COR-L47 (cell line): ENCODE measurements around the gene INSYN2A.

Source experiments
- DNase-seq: peaks from one replicate; lab custom pipeline; 2025; lab: John Stamatoyannopoulos, UW

Gene INSYN2A

DNA sequence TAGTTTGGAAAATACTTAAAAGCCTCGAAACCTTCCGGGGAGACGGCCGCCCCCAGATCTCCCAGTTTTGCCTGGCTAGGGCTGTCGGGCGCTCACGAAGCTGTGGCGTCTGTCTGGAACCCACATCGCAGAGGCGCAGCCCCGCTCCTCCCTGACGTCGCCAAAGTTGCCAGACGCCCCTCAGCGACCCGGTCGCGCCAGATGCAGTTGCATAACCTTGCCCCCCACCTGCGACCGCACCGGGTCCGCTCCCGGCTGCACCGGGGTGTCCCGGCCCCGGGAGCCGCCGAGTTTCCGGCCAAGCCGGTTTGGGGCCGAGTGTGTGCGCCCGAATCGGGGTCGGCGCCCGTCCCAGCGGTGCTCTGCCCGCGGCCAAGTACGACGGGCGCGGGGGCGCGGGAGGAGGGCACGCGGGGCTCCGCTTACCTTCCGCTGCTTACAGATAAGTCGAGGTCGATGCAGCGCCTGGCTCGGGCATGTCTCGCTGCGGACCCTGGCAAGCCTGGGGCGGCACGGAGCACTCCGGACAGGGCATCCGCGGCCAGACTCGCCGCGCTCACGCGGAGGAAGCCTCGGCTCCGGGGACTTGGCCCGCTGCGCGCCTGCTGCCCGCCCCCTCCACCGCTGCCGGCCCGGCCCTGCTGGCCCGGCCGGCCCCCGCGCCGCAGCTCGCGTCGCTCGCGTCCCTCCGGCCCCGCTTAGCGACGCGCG lies 665 bp downstream of the INSYN2A start:
- DNase-seq, result no peak

DNA sequence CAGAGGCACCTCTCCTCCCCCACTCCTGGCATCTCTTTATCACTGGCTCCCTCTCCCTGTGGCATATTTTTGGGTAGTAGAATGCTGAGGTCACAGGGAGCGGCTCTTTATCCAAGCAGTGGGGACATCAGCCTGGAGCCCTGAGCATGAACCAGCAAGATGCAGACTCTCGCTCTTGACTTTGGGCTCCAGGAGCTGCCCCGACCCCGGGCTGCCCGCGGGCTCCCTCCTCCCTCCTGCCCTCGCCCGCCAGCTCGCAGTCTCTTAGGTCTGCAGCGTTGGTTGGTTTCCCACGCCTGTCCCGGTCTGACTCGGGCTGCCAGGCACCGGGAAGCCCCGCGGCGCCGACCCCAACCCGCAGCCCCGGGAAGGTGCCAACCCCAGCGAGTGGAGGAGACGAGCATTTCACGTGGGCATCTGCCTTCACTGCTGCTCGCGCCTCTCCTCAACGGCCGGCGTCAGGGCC lies 1.3 kb downstream of the INSYN2A start:
- DNase-seq, result no peak

DNA sequence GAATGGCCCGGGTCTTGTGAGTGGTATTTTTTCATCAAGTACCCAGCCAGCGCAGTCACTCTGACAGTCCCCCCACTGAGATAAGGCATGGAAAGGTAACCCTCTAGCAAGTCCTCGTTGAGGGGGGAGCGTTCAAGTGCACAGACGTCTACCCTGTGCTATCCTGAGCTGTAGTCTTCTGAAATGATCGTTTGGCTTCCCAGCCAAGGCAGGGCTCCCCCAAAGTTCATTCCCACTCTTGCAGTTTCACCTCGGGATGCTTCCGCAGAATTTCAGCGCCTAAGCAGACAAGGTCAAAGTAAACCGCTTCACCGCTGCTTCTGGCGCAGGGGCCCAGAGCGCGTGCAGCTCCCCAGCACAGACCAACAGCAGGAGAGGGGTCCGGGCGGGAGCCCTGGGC lies 1.8 kb downstream of the INSYN2A start:
- no peak for DNase-seq

DNA sequence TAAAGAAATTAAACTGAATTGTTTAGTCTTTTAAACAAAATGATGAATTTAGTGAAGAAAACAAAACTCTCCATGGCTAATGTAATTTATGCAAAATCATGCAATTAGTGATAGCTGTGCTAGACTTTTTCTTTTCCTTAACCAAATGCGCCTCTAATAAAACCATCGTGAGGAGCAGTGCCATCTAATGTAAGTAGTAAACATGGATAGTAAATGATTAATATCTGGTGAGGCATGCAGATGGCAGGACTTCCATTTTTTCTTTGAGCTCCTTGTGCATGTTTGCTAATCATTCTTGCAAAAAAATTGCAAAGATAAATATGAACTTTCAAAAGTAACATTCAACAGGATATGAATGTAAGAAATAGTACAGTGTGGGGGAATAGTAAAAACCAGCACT lies 2.3 kb downstream of the INSYN2A start:
- DNase-seq, result no peak

DNA sequence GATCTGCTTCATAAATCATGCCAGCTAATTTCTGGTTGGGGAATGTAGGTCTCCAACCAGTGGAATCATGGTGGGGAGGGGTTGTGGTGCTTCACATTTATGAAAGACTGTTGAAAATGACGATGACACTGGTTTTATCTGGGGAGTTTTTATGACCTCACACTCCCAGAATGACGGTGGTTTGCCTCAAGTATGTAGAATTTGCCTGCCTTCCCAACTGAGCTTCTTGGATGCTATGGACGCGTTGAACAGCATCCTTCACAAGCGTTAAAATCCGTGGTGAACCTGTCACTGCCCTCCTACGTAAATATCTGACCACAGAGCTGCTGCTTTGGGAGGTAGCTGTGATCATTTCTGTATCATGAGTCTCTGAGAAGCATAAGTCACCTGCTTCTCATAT lies 3.3 kb downstream of the INSYN2A start:
- DNase-seq, result no peak

DNA sequence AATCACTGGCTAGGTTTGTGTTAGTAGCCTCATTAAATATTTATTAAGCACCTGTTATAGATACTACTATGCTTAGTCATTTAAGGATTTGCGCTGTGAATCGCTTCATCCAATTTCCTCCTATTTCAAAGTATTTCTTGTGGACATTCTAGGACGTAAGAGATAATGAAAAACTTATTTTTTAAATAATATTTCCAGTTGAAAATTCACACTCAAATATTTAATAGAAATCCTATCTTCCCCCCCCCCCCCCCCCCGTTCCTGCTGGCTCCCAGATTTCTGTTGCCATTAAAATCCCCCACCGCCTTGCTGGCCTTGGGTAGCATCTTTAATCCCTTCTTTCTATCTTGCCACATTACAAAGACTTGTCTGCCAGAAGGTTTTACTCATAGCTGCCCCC lies 6.0 kb downstream of the INSYN2A start:
- DNase-seq, result no peak

DNA sequence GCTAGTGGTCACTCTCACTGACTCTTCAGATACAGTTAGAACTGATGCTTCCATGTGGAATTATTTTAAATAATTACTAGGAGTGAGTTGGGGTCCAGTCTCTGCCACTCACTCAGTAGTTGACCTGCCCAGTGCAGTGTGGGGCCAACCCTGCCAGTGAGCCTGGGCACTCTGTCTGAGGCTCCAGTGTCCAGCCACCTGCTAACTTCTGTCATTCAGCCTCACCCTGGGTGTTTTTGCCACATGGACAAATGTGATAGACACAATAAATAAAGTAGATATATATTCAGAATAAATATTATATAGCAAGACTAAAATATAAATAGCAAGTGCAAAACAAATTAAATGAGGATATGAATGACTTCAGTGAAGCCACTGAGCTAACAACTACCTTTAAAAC lies 7.2 kb downstream of the INSYN2A start:
- no peak for DNase-seq

DNA sequence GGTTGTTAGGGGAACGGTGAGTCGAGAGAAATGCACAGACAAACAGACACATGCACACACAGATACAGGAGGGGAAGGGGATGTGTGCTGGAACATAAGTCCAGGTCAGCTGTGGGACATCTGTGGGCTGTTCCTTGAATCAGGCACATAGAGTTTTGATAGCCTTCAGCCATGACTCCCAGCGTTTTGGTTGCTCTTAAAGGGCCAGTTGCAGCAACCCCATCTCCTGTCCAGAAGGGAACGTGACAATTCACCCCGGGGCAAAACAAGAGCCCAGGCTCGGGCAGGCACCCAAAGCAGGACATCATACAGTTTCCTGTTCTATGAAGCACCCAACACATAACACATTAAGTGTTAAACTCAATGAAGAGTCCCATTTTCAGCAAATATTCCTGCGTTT lies 9.6 kb downstream of the INSYN2A start:
- no peak for DNase-seq

DNA sequence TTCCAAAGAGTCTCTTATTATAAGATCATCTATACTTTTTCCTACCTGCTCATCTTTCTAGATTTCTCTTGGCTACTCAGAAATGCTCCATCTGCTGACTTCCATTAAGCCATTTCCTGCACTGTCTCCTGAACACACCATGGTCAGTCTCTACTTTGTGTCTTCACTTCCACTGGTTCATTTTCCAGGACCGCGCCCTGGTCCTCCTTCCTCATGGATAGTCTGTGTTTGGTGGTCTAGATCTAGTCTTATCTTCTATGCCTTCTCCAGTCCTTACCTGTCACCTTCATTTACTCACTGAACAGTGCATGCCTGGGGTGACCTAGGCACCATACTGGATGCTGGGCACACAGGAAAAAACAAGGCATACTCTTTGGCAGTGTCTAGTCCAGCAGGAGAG lies 11.8 kb downstream of the INSYN2A start:
- no peak for DNase-seq

DNA sequence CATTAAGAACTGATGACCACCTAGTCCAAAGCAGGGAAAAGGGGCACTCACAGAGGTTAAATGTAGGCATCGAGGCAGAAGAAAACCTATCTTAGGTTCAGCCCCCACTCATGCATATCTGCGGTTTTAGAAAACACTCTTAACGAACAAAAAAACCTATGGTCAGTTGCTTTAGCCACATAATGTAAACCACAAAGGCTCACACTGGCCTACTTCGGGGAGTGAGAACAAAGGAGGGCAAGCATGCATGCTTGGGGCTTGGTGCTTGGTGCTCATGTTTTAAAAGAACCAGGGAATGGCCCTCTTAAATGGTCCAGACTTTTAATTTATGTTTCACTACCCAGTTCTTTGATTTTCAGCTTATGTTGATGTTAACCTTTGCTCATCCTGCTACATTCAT lies 14.2 kb downstream of the INSYN2A start:
- DNase-seq, result no peak

DNA sequence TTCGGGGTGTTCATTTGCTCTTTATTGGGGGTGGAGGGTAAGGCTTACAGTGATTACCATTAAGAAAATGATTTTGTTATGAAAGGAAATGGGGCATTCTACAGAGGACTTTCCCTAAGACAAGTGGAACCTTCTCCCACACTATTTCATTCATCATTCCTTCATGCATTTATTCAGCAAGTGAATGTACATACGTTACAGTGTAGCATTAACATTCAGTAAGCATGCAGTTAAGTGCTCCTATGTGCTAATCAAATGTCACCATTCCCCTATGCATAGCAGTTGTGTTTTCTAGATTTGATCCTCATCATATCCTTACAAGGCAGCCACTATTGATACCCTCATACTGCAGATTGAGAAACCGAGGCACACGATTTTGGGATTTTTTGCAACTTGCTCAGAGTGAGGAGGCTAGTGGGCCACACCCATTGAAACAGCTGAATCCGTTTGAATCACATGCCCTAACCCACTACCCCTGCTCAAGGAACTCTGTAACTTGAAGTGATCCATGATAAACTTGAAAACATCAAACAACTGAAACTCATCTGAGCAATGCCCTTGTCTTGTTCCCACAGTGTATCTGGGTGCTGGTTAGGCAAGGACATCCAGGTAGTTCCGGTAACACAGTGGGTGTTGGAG lies 16.7 kb downstream of the INSYN2A start:
- DNase-seq, result no peak

DNA sequence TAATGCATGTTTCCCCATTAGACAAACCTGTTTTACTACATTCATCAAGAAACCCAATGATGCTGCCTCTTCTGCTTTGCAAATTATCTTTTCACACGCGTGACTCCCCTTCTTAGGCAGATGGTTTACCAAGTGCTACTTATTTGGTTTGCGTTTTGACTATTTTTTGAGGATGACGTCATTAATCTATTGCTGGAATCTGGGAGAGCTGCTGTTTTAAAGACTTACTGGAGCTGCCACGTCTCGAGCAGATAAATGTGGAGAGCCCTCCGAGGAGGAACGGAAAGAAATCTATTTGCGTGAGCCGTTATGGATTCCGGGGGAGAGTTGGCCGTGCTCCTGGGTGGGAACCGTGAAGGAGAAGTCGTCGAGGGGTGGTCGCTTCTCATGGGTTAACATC lies 19.7 kb downstream of the INSYN2A start:
- DNase-seq, result no peak

DNA sequence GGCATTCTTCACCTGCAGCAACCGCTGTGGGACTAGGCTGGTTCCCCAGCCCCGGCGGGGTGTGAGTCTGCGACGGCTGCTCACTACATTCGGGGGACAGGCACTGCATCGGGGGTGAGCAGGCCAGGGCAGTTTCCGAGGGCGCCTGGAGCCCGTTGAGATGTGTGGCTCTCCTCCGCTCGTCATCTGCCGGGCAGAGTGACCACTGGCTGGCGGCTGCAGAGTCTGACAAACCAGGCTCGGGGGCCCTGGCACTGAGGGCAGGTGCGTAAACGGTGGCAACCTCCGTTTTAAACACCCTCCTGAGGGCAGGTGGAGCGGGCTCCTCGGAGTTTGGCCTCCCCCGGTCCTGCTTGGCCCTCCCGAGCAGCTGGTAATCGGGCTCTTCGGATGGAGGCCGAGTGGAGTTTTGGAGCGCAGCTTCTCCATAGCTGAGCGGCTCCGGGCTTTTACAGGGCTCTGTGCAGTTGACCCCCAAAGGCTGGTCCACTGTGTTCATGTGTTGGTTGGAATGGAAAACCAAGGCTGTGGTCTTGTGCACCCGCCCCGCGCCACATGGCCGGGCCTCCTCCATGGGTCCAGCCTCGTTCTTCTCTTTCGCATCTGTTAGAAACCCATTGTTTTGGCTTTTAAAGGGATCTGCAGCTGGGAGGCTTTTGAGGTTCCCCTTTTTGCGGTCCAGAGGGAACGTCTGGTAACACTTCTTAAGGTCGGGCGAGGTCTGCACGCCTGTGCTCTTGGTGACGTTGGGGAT lies 20.9 kb downstream of the INSYN2A start:
- no peak for DNase-seq

DNA sequence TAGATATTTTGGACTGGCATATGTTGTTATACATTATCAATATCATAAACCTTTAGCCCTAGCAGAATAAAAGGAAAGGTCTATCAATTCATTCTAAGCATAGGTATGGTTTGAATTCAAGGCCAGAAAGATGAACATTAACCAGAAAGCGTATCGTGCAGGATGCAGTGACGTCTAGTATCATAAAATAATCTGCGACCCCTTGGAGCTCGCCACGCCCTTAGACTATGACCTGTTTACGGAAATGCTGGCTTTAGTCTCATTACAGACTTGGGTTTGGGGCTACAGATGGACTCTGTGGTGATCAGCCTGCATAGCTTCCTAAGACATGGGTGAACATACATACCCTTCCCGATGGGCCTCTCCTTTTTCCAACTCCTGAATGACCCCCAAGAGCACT lies 21.5 kb downstream of the INSYN2A start:
- DNase-seq, result no peak

DNA sequence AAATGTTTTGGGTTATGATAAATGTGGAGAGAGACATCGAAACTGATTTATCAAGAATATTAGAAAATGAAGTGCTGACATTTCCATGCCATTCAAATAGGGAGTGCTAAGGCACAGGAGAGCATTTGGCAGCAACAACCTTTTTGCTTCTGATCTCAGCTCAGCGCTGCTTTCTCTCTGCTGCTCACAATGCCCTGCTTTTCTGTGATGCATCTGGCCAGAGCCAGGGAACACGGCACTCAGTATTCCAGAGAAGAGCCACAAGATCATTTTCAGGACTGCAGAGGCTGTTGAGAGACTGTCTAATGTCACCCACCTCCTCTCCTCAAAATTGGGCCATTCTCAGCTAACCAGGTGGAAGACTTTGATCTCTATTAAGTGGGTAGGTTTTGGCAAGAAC lies 28.1 kb downstream of the INSYN2A start:
- DNase-seq, result no peak

DNA sequence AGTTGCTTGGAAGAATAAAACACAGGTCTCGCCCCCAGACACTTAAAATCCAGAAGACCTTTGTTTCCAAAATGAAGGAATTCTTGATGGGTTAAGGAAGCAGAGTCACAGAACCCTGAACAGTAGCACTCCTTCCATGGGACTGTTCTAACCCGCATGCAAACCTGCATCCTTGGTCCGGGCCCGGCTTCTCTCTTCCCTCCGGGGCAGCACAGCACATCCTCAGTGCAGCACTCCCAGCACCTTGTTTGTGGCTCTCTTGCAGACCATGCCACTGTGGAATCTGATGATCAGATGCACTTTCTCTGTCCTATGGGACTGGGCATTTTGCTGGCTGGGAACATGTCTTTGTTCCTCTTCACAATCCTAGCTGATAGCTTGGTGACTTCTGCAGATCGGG lies 33.5 kb downstream of the INSYN2A start:
- DNase-seq, result no peak

DNA sequence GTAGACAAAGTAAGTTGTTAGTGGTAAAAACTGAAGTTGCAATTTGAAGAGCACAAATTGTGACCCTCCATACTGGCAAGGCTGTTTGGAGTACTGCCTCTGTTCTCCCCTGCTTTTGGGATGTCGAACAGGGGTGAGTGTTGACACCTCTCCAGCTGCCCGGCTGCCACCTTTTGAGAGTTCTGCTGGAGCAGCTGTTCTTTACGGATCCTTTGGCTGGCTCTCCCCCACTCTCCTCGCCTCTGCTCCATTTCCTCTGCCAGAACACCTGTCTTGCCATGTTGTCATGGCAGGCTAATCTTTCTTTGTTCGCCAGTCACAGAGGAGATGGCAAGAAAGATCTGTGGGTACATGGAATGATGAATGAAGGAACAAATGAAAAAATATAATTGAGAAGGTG lies 34.9 kb downstream of the INSYN2A start:
- DNase-seq, result no peak

DNA sequence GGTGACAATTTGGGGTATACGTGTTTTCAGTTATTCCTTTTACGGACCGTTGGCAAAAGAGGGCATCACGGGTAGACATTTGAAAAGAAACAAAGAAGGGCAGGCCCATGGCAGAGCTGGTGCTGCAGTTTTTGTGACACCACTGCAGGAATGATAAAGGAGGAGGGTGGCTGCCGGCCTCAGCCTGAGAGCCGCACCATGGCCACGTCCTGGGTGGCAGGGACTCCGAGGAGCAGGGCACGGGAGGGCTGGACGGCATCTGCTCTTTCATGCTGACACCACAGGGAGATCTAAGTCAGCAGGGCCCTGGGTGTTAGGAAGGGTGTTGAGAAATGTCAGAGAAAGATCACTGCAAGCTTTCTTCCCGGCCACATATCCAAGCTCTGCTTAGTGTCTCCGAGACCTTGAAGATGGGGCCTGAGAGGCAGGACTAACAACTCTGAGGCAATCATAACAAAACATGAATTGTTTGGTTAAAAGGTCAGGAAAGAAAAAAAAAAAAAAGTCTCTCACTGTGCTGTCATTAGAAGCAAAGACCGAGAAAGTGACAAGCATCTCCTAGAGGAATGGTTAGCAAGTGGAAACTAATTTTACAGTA lies 36.6 kb downstream of the INSYN2A start:
- DNase-seq, result no peak

DNA sequence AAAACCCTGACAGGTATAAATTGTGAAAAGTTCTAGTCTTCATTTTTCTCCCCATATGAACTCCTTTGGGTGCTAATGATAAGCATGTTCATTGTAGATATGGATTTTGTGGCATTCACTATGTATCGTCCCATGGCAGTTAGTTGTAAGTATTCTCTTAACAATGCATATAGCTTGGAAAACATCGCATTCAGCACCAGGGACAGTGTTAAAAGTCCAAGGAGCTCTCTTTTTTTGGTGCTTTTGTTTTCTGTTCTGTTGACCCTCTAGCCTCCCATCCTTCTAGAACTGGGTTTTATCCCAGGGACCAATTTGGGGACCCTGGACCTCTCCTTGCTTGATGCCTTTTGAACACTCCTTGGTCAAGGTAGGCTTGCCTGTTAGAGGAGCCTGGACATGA lies 37.7 kb downstream of the INSYN2A start:
- DNase-seq, result no peak

DNA sequence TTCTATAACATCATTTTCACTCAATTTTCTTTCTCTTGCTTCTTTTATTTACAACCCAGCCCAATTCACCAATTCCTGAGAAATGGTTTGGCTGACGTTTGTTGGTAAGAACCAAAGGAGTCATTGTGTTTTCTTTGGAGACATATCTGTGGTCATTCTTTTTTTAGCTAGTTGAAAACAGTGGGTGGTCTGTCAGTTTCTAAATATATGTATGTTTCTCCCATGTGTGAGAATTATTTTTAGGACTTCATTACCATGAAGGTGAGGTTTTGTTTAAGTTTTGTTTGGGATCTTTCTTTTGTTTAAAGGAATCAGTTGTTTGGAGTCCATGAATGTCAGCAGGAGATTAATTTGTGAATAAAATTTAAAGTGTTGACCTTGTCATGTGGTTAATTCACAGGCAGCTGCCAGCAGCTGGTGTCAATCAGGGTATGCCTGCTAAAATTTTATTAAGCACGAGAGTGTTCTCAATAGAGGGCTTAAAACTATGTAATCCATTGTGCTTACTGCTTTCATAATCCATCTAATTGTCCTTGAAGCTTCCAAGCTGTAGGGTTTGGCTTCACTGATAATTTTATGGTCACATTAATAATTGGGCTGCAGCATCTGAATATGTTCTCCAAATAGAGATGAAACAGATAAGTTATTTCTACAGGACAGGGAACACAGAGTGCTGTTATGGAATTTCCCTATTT lies 38.7 kb downstream of the INSYN2A start:
- DNase-seq, result no peak

DNA sequence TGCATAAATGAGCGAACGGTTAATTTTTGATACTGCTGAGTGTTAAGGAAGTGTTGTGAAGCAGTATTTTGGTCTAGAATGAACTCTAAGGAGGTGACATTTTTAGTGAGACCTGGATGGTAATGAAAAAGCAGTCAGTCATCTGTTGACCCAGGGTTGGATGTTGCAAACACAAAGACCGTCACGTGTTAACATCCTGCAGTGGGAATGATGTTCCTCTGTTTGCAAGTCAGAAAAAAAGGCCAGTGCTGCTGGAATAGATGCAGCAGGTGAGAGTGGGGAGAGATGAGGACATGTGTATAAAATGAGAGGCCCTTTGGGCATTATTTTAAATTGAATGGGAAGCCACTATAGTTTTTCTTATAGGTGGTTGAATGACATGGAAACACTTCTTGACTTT lies 39.3 kb downstream of the INSYN2A start:
- no peak for DNase-seq
